ENCODE measurements around the gene UPK1A.

DNA sequence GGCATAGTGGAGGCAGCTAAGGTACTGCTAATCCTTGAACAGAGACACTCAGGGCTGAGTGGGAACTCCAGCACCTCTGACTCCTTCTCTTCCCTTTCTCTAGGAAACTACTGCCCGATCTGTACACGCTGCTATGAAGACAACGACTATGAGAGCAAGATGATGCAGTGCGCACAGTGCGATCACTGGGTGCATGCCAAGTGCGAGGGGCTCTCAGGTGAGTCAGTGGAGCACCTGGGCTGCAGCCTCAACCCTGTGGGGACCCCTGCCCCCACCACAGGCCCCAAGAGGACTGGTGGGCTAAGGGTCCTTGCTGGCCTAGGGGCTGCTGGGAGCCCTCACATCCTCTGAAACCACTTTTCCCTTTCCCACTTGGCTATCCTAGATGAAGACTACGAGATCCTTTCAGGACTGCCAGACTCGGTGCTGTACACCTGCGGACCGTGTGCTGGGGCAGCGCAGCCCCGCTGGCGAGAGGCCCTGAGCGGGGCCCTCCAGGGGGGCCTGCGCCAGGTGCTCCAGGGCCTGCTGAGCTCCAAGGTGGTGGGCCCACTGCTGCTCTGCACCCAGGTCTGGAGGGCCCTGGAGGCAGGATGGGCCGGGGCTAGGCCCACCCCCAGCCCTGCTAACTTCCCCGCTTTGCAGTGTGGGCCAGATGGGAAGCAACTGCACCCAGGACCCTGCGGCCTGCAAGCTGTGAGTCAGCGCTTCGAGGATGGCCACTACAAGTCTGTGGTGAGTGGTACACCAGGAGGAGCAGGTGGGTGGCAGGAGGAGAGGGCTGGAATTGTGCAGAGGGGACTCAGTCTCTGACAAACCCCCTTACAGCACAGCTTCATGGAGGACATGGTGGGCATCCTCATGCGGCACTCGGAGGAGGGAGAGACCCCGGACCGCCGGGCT, 61.0 kb downstream of the UPK1A start:
- TF ChIP-seq, protein P1, sequence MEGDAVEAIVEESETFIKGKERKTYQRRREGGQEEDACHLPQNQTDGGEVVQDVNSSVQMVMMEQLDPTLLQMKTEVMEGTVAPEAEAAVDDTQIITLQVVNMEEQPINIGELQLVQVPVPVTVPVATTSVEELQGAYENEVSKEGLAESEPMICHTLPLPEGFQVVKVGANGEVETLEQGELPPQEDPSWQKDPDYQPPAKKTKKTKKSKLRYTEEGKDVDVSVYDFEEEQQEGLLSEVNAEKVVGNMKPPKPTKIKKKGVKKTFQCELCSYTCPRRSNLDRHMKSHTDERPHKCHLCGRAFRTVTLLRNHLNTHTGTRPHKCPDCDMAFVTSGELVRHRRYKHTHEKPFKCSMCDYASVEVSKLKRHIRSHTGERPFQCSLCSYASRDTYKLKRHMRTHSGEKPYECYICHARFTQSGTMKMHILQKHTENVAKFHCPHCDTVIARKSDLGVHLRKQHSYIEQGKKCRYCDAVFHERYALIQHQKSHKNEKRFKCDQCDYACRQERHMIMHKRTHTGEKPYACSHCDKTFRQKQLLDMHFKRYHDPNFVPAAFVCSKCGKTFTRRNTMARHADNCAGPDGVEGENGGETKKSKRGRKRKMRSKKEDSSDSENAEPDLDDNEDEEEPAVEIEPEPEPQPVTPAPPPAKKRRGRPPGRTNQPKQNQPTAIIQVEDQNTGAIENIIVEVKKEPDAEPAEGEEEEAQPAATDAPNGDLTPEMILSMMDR (IDR thresholded peaks at IDR 0.05 in 2 of 3, conservative IDR thresholded peaks at IDR 0.05 in 1 of 3; ENCODE audit: borderline replicate concordance in 1 of 3, insufficient read depth in 1 of 3, low read depth in 2 of 3, low read length in 2 of 3), result no peak
- TF ChIP-seq, protein P2, sequence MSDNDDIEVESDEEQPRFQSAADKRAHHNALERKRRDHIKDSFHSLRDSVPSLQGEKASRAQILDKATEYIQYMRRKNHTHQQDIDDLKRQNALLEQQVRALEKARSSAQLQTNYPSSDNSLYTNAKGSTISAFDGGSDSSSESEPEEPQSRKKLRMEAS (IDR thresholded peaks at IDR 0.05), result no peak
- TF ChIP-seq EZH2 (IDR thresholded peaks at IDR 0.05), result no peak

All from HCT116 (cell line).